Measurements from ENCODE around the gene ZMIZ1. TPM values are rescaled to one million over a fixed set of nuclear protein-coding genes. Genes with fewer than 3 reads are reported as not detected.

Gene ZMIZ1
- total RNA-seq, 1 donor from 2014 or later: 80.4 TPM

DNA sequence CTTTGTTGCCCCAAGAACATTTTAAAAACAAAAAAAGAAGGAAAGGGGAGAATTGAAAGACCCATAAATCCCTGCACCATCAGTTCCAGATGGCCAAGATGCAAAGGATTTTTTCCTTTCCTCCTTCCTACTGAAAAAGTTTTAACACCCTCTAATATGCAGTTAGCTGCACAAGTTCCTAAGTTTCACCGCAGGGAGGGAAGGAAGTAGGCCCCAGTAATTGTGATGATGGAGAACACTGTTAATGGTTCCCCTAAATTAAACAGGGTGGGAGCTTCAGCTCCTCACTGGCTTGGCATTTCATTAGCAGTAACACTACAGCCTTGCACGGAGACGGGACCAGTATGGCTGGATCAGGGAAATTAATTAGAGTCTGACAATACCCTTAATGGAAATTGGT, 214.8 kb downstream of the ZMIZ1 start:
- no peak for DNase-seq (ENCODE audit: low spot score)
- Mint-ChIP-seq H3K4me1 (ENCODE audit: low read depth) (peaks cover 53% of the 10 kb centered on the region), H3K27ac (no peak overlapping the region), H3K9me3 (no peaks in the 10 kb centered on the region), H3K27me3 (ENCODE audit: low read depth) (no peaks in the 10 kb centered on the region), H3K36me3 (ENCODE audit: low read depth) (peaks cover 65% of the 10 kb centered on the region), H3K4me3 (ENCODE audit: low read depth) (no peak overlapping the region)
- intact Hi-C loops (cut with micrococcal nuclease): loop anchor here (2.0 kb wide), 1 partner anchor 17 kb away; no protein-coding TSS in a partner anchor

DNA sequence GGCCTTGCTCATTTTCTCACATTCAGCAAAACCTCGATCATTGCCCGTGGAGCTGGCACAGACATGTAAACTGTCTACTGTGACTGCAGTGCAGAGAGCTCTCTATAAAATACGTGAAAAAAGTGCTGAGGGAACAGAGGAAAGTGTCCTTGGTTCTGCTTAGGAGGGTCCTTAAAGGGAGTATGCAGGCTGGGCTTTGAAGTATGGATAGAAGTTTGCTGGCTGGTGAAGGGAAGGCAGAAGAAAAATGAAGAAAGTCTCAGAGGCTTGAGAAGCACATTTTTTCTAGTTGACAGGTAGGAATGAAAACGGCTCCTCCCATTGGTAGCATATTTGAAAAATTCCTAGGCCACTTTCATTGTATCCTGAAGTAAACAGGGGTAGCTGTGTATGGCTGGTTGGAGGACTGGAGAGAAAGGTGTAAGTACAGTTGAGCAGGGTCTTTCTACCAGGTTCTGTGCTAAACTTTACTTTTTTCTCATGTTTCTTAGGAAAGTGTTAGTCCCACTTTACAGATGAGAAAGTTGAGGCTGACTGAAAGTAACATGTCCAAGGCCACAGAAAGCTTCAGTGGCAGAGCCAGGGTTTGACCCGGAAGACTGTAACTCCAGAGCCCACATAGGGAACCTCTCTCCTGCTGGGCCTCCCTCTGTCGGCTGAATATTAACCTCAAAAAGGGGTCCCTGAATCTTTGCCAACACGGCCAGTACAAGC, 215.5 kb downstream of the ZMIZ1 start:
- Mint-ChIP-seq H3K4me1 (ENCODE audit: low read depth) (peaks cover 53% of the 10 kb centered on the region), H3K9me3 (no peaks in the 10 kb centered on the region), H3K36me3 (ENCODE audit: low read depth) (peaks cover 69% of the 10 kb centered on the region), H3K4me3 (ENCODE audit: low read depth) (no peak overlapping the region), H3K27ac (peak overlapping the region; percentile 33), H3K27me3 (ENCODE audit: low read depth) (no peaks in the 10 kb centered on the region)
- intact Hi-C loops (cut with micrococcal nuclease): loop anchor here (2.0 kb wide), 1 partner anchor 18 kb away; no protein-coding TSS in a partner anchor
- no peak for DNase-seq (ENCODE audit: low spot score)

DNA sequence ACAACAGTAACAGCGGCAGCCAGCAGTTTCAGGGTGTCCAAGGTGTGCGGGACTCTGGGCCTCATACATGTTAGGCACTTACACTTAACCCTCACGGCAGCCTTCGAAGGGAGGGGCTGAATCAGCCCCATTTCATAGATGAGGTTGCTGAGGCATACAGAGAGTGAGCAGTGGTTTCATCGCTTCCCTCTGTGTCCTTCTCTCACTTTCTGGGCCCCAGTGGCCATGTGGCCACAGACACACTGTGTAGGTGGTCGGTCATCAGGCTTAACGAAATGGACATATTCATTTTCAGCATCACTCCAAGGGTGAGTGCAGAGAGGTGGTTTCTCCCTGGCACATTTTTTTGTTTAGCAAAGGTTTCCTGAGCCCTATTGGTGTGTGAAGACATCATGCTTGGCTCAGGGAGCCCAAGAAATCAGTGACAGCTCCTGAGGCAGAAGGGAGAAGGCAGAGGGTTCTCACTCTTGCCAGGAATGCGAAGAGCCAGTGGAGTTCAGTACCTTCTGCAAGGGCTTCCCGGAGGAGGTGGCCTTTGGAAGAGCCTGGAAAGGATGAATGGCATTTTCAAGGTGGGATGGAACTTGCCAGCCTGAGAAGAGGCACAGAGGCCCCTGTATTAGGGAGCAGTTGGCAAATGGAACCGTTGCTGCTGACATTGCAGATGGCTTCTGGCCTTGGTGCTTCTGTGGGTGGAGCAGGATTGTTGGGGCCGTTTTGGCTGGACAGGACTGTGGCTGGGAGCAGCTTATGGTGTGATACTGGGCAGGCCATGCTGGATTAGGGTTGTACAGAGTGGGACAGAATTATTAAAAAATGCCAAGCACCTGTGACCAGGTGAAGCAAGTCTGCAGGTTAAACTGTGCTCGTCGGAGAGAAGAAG, 216.8 kb downstream of the ZMIZ1 start:
- Mint-ChIP-seq H3K4me1 (ENCODE audit: low read depth) (peaks cover 53% of the 10 kb centered on the region), H3K9me3 (no peaks in the 10 kb centered on the region), H3K4me3 (ENCODE audit: low read depth) (peak overlapping the region; percentile 65), H3K27me3 (ENCODE audit: low read depth) (no peaks in the 10 kb centered on the region), H3K27ac (peak overlapping the region; percentile 93), H3K36me3 (ENCODE audit: low read depth) (peaks cover 63% of the 10 kb centered on the region)
- DNase-seq (ENCODE audit: low spot score): peak; percentile 49
- intact Hi-C loops (cut with micrococcal nuclease): loop anchor here (1.0 to 5.0 kb wide), 8 partner anchors 19 to 708 kb away; partner anchors contain the start of gene PPIF

DNA sequence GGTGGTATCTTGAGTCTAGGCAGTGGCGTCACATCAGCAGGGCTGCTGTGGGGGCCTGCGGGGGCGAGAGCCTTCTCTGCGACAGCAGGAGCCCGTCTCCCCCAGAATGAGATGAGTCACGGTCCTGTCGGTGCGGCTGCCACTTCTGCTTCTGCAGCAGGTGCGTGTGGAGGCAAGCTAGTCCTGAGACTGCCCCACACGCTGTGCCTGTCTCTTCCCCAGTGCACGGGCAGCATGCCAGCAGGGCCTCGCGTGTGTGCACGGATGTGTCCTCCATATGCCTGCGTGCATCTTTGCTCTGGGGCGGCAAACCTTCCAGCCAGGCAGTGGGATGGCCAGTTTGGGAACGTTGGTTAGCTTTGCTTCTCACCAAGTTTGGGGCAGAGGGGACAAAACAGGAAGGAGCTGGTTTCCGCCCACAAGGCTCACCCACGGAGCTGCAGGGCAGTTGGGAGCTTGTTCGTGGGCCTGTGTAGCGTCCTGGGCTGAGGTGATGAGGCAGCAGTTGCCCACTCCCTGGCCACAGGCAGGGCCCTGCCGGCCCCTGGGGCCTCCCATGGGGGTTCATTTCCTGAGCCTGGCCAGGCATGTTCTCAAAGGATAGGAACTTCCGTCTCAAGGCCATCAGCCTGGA, 217.7 kb downstream of the ZMIZ1 start:
- Mint-ChIP-seq H3K27me3 (ENCODE audit: low read depth) (no peaks in the 10 kb centered on the region), H3K9me3 (no peaks in the 10 kb centered on the region), H3K4me3 (ENCODE audit: low read depth) (peak overlapping the region; percentile 65), H3K27ac (peak overlapping the region; percentile 93), H3K4me1 (ENCODE audit: low read depth) (peaks cover 53% of the 10 kb centered on the region), H3K36me3 (ENCODE audit: low read depth) (peaks cover 58% of the 10 kb centered on the region)
- intact Hi-C loops (cut with micrococcal nuclease): loop anchor here (1.0 to 5.0 kb wide), 5 partner anchors 31 to 709 kb away; partner anchors contain the start of gene PPIF
- peak; percentile 70 for DNase-seq (ENCODE audit: low spot score)

DNA sequence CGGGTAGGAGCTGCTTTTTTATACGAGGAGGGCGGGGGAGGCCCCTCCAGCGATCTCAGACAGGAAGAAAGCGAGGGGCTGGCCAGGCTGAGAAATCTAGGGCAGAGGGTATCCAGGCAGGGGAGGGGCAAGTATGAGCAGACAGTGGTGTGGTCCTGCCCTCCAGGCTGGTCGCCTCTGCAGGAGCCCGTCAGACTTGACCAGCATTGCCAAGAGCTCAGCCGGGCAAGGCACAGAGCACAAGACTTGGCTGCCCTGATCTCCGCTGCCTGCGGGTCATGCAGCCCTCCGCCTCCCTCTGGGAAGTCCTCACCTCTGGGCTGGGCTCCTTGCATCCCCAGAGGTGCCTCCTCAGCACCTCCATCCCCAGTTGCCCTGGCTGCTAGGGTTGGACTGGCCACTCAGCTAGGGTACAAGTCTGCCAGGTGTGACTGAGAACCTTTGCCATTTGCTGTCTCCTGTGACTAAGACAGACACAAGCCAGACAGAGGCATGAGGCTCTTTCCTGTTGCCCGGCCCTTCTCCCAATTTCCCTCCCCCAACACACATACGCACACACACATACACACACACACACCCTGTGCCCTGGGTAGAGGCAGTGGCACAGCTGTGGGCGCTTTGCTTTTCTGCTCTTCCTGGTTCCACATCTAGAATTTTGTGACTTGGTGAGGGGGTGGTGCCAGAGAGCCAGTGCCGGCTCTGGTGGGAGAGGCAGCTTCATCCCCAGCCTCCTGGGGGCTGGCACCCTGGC, 219.4 kb downstream of the ZMIZ1 start:
- no peak overlapping the region for H3K4me3 Mint-ChIP-seq (ENCODE audit: low read depth)
- no peaks in the 10 kb centered on the region for H3K27me3 Mint-ChIP-seq (ENCODE audit: low read depth)
- DNase-seq (ENCODE audit: low spot score): no peak
- peaks cover 54% of the 10 kb centered on the region for H3K36me3 Mint-ChIP-seq (ENCODE audit: low read depth)
- H3K4me1 Mint-ChIP-seq (ENCODE audit: low read depth): peaks cover 49% of the 10 kb centered on the region
- peak overlapping the region; percentile 93 for H3K27ac Mint-ChIP-seq
- intact Hi-C loops (cut with micrococcal nuclease): loop anchor here (2.0 to 5.0 kb wide), 3 partner anchors 35 to 711 kb away; partner anchors contain the start of gene PPIF
- H3K9me3 Mint-ChIP-seq: no peaks in the 10 kb centered on the region

DNA sequence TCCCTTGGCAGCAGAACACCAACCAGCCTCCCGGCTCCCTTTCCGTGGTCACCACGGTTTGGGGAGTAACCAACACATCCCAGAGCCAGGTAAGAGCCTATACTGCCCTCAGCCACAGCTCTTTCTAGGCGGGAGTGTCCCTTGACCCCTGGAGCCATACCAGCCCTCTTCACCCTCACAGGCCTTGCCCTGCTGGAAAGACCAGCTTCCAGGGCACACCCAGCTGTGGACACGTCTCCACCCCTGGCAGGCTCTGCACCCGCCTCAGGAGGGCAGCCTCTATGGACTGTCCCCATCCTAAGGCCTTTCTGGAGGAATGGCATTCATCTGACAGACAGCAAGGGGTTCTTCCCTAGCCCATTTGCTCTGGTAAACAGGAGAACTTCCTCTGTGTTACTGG, 221.0 kb downstream of the ZMIZ1 start:
- DNase-seq (ENCODE audit: low spot score): no peak
- intact Hi-C loops (cut with micrococcal nuclease): loop anchor here (5.0 kb wide), 1 partner anchor 712 kb away; no protein-coding TSS in a partner anchor
- H3K27me3 Mint-ChIP-seq (ENCODE audit: low read depth): no peaks in the 10 kb centered on the region
- H3K9me3 Mint-ChIP-seq: no peaks in the 10 kb centered on the region
- peaks cover 59% of the 10 kb centered on the region for H3K36me3 Mint-ChIP-seq (ENCODE audit: low read depth)
- H3K4me3 Mint-ChIP-seq (ENCODE audit: low read depth): no peak overlapping the region
- no peak overlapping the region for H3K27ac Mint-ChIP-seq
- peaks cover 45% of the 10 kb centered on the region for H3K4me1 Mint-ChIP-seq (ENCODE audit: low read depth)

DNA sequence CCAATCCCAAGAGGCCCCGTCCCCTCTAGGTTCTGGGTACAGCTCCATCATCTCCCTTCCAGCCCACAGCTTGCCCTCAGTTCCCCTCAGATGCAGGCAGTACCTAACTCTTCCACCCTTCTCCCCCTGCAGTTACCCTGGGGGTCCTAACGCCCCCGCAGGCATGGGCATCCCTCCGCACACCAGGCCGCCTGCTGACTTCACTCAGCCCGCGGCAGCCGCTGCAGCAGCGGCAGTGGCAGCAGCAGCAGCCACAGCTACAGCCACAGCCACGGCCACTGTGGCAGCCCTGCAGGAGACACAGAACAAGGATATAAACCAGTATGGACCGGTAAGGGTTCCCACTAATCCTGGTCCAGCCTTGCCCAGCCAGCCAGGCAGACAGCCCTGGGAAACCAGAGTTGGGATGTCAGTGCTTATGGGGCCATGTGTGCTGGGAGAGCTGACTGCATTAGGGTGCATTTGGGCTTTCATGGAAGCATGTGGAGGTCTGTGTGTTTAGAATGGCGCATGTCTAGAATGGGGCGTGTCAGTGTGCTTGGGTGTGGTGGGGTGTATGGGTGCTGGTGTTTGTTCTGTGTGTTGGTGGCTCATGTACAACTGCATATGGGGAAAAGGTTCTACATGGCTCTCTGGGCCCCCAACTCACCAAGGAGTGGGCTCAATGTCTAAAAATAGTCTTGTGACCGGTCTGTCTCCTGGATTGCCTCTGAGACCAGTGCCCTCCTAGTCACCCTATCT, 223.4 kb downstream of the ZMIZ1 start:
- Mint-ChIP-seq H3K4me3 (ENCODE audit: low read depth) (no peak overlapping the region), H3K27ac (peak overlapping the region; percentile 24), H3K9me3 (no peaks in the 10 kb centered on the region), H3K36me3 (ENCODE audit: low read depth) (peaks cover 65% of the 10 kb centered on the region), H3K27me3 (ENCODE audit: low read depth) (no peaks in the 10 kb centered on the region), H3K4me1 (ENCODE audit: low read depth) (peaks cover 31% of the 10 kb centered on the region)
- intact Hi-C loops (cut with micrococcal nuclease): no loop called here
- no peak for DNase-seq (ENCODE audit: low spot score)

DNA sequence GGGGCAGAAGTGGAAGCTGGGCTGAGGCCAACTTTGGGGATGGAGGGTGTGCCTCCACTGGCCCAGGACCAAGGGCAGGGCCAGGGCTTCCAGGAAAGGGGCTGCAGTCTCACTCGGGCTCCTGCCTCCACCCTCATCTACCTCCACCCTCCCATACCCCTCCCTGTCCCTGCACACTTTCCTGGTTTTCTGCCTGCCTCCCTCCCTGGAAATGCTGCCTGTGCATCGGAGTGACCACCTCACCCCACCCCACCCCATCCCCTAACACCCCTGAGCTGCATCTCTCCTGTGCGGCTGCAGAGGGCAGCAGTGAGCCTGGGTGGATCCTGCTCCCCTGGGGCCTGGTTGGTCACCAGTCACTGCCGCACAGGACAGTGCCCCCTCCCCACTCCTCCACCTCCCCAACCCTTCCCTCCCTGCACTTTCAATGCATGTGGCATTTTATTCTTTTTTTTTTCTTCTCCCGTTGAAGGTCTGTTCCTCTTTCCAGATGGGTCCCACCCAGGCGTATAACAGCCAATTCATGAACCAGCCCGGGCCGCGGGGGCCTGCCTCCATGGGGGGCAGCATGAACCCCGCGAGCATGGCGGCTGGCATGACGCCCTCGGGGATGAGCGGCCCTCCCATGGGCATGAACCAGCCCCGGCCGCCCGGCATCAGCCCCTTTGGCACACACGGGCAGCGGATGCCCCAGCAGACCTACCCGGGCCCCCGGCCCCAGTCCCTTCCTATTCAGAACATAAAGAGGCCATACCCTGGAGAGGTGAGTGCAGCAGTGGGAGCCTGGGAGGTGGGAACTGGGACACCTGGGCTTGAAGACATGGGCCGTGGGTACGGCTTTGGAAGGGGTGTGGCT, 224.4 kb downstream of the ZMIZ1 start:
- Mint-ChIP-seq H3K4me3 (ENCODE audit: low read depth) (no peak overlapping the region), H3K36me3 (ENCODE audit: low read depth) (peaks cover 68% of the 10 kb centered on the region), H3K9me3 (no peaks in the 10 kb centered on the region), H3K4me1 (ENCODE audit: low read depth) (peaks cover 26% of the 10 kb centered on the region), H3K27me3 (ENCODE audit: low read depth) (no peaks in the 10 kb centered on the region), H3K27ac (no peak overlapping the region)
- DNase-seq (ENCODE audit: low spot score): no peak
- intact Hi-C loops (cut with micrococcal nuclease): no loop called here

DNA sequence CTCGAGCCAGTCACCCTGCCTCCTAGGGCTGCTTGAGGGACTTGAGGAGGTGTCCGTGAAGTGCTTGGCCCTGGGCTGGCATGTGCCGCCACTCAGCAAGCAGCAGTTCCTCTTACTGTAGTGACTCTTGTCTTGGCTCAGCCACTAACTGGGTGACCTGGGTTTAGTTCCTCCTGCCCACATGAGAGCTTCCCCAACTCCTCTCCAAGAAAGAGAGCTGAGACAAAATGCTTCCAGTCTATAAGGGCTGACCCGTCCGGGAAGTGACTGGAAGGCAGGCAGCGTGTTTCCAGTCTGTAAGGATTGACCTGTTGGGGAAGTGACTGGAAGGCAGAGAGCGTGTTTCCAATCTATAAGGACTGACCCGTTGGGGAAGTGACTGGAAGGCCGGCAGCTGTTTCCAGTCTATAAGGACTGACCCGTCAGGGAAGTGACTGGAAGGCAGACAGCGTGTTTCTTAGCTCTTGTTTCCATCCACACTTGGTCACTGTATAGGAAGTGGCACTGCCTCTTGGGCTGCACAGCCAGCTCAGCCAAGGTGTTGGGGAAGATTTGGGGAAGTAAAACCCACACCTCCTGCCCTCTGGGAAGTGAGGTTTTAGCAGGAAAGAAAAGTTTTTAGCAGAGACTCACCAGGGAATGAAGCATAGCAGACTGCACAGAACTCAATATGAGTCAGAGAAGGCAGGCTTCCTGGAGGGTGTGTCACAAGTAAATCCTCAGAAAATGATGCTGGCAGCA, 225.2 kb downstream of the ZMIZ1 start:
- Mint-ChIP-seq H3K4me1 (ENCODE audit: low read depth) (peaks cover 23% of the 10 kb centered on the region), H3K36me3 (ENCODE audit: low read depth) (peaks cover 68% of the 10 kb centered on the region), H3K27me3 (ENCODE audit: low read depth) (no peaks in the 10 kb centered on the region), H3K9me3 (no peaks in the 10 kb centered on the region), H3K4me3 (ENCODE audit: low read depth) (no peak overlapping the region), H3K27ac (no peak overlapping the region)
- DNase-seq (ENCODE audit: low spot score): no peak
- intact Hi-C loops (cut with micrococcal nuclease): no loop called here

DNA sequence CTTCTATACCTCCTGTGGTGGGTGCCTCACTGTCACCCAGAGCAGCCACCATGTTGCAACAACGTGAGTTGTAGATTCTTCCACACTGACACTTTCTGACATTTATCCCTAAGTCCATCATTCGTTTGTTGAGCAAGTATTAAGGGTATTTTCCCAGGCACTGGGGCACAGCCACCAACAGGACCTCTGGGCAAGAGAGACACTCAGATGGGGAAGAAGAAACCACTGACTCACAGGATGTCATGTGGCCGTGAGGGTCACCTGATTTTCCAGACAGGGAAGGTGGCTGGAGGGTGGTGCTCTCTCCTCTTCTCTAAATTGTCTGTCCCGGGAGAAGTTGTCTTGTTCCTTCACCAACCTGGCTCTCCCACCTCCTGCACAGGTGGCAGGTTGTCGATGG, 226.8 kb downstream of the ZMIZ1 start:
- intact Hi-C loops (cut with micrococcal nuclease): no loop called here
- no peak overlapping the region for H3K4me3 Mint-ChIP-seq (ENCODE audit: low read depth)

More for the DNA sequence above, 226.8 kb downstream of the ZMIZ1 start:
- Mint-ChIP-seq H3K9me3 (no peaks in the 10 kb centered on the region), H3K4me1 (ENCODE audit: low read depth) (peaks cover 25% of the 10 kb centered on the region), H3K27me3 (ENCODE audit: low read depth) (no peaks in the 10 kb centered on the region), H3K36me3 (ENCODE audit: low read depth) (peaks cover 76% of the 10 kb centered on the region), H3K27ac (peak overlapping the region; percentile 65)
- no peak for DNase-seq (ENCODE audit: low spot score)
